GM15510 (cell line): Measurements from ENCODE around the gene ADPRHL1.

Experiments
- POLR2A ChIP-seq: IDR thresholded peaks from 3 replicates; pipeline ENCODE4 v1.6.1; 2011; ENCODE audit warnings: borderline replicate concordance; ENCODE audit not compliant: insufficient read length; ENCODE audit errors: extremely low read depth

The ADPRHL1 gene

DNA sequence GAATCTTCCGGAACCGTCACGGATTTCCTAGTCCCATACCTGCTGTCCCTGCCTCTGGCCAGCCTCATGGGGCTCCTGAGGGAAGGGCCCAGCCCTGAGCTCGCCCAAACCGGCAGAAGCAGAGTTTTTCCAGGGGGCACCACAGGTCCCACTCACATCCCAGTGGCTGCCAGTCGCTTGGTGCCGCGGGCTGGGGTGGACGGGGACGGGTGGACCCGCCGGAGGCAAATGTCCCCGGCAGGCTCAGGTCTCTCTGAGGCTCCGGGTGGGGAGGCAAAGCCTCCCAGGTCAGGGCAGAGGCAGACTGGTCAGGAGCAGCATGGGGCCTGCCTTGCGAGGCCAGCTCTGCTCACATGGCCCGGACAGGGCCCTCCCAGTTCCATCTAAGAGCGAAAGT lies 24.8 kb downstream of the ADPRHL1 start:
- no peak for TF ChIP-seq POLR2A

DNA sequence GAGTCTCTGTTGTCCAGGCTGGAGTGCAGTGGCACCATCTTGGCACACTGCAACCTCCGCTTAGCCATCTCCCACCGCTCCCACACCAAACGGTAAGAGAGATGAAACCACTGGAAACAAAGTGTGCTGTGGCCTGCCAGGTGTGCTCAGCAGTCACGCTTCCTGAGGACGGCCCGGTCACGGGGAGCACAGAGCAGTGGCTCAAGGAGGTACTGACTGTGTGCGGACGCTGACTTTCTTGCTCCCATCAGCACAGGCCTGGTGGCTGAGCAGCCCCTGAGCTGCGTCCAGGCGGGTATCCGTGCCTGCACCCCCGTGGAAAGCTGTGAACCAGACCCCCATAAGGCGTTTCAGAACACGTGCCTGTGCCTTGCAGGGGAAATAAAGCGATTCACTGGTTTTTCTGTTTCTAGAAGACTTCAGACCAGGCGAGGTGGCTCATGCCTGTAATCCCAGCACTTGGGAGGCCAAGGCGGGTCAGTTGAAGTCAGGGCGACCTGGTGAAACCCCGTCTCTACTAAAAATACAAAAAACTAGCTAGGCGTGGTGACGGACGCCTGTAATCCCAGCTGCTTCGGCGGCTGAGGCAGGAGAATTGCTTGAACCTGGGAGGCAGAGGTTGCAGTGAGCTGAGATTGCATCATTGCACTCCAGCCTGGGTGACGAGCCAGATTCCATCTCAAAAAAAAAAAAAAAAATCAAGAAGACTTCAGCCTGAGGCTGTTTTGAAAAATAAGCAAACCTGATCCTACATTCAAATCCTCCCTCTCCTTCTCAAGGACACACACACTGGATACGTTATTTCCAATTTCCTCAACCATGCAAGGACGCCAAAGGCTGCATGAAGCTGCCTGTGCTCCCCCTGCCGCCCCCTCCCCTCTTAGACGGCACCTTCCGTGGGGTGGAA lies 25.5 kb downstream of the ADPRHL1 start:
- no peak for TF ChIP-seq POLR2A

DNA sequence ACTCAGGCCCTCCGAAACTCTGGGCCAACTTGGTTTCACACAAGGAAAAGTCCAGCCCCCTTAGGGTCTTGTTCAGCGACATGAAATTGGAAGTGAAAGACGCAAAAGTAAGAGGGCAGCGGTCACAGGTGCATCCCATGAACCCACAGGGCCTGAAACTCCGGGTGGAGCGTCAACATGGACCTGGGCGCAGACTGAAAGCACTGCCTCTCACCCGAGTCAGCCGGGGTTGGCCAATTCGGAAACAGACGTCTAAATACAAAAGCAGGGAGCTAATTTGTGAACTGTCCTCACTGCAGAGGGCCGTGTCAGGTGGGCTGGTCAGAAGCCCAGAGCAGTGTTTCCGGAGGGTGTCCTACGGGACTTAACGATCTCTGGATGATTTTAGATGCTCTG lies 26.7 kb downstream of the ADPRHL1 start:
- no peak for TF ChIP-seq POLR2A

DNA sequence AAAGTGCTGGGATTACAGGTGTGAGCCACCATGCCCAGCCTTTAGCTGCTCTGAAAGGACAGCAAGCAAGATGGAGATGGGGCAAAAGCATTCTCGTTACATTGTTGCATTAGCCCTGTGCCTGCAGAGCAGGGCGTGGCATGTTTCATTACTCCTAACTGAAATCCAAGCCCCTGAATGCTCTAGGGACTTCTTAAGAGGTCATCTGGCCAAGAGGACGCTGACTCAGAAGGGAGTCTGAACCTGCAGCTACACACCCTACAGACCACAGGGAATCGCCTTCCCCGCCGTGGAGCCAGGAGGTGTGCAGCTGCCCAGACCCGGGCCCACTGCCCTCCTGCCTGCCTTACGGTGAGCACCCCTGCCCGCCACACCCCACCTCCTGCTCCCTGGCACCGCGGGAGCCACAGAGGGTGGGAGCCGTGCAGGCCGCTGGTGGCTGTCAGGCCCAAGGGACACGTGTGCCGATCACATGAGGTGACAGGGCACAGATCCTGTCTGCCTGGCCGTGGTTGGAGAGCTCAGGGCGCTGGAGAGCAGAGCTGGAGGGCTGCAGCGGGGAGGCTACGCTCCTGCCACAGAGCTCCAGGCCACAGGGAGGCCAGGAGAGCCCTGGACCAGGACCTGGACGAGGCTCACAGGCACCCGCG lies 27.2 kb downstream of the ADPRHL1 start:
- TF ChIP-seq POLR2A, result no peak

DNA sequence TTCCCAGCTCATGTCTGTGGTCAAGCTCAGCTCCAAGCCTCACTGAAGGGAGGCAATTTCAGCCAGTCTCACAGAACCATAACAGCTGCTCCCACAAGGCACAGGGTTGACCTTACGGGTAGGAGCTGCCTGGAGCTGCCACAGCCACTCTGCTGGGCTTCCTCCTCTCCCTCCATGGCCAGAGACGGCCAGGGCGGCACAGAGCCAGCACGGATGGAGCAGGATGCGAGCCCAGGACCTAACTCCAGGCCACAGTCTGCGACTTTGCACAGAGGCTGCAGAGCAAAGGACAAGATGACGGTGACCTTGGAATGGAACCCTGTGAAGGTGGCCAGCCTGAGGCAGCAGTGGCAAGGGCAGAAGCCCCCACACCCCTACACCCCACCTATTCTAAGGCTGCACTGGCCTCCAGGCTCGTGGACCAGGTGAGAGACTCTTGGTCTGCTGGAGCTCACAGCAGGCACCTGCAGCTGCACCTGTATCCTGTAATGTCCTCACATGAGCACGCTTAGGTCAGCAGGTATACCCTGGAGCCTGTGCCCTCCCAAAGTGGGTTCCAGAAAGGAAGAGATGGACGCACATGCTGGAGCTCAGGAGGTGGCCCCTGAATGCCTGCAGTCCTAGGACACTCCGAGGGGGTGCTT lies 29.6 kb downstream of the ADPRHL1 start:
- no peak for TF ChIP-seq POLR2A

DNA sequence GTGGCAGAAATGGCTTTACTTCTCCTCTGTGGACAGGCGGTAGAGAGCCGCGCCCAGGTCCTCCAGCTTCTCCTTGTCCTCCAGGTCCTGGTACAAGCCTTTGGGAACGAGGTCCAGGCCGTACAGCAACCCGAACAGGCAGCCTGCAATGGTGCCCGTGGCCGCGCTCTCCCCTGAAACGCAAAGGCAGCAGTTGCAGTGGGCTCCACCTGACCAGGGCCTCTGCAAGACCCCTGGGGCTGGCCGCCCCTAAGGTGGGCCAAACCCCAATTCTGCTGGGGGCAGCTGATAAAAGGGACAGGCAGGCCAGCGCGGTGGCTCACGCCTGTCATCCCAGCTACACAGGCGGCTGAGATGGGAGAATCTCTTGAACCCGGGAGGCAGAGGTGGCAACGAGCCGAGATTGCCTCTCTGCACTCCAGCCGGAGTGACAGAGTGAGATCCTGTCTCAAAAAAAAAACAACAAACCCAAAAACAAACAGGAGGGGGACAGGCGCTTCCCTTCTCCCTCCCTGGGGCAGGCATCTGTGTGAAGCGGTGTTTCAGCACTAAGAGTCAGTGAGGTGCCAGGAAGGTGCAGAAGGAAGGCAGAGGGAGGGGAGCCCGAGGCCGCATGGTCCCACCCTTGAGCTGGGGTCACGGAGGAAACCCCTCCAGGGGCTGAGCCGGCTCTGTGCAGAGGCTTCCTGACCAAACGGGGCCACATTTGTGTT lies 30.3 kb downstream of the ADPRHL1 start:
- TF ChIP-seq POLR2A, result no peak

DNA sequence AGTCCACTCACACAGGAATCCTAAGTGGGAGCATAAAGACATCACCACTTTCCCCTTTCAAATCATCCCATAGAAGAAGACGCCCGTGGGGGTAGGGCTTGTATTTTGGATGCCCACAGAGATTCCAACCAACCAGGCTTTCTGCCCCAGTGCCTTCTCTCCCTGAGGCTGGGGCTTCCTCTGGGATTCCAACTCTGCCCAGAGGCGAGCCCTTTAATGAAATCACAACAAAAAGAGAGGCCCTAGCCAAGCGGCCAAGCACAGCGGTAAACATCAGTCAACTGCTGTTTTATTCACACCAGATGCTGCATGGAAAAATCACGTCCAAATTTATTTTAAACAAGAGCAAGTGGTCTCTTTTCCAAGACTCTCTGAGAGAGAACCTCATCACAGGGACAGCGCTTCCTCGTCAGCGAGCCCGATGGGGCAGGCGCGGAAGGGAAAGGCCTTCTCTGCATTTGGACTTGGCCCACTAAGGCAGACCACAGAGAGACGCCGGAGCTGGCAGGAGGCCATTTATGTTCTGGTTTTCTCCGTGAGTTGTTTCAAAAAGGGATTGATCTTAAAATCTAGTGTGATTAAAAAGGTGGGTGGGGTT lies 31.5 kb downstream of the ADPRHL1 start:
- TF ChIP-seq POLR2A, result no peak

DNA sequence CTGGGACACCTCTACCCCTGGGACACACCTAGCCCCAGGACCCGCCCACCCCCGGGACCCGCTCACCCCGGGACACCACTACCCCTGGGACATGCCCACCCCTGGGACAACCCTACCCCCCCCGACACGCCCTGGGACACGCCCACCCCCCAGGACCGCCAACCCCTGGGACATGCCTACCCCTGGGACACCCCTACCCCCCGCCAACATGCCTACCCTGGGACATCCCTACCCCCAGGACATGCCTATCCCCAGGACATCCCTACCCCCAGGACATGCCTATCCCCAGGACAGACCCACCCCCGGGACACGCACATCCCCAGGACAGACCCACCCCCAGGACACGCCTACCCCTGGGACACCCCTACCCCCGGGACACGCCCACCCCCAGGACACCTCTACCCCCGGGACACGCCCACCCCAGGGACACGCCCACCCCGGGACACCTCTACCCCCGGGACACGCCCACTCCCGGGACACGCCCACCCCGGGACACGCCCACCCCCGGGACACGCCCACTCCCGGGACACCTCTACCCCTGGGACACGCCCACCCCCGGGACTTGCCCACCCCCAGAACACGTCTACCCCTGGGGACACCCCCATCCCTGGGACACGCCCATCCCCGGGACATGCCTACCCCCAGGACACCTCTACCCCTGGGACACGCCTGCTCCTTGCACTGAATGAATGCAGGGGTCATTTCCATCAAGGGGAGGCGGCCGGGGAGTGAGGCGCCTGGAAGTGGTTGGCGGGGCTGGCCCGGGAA lies 32.3 kb downstream of the ADPRHL1 start:
- no peak for TF ChIP-seq POLR2A

DNA sequence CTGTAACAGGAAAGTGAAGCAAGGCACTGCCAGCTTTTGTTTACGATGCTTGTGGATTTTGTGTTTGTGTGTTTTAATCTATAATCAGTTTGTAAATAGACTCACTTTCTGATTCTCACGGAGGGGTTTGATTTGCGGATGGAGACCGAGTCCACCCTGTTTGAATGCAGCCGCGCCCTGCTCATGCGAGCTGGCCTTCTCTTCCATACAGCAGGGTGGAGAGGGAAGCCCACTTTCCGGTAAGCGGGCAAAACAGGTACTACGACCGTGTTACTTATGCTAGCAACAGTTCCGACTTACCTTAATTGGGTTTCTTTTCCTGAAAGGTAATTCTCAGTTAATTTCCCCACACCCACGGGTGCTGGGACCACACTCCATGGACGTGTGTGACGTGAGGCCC lies 33.1 kb downstream of the ADPRHL1 start:
- no peak for TF ChIP-seq POLR2A

DNA sequence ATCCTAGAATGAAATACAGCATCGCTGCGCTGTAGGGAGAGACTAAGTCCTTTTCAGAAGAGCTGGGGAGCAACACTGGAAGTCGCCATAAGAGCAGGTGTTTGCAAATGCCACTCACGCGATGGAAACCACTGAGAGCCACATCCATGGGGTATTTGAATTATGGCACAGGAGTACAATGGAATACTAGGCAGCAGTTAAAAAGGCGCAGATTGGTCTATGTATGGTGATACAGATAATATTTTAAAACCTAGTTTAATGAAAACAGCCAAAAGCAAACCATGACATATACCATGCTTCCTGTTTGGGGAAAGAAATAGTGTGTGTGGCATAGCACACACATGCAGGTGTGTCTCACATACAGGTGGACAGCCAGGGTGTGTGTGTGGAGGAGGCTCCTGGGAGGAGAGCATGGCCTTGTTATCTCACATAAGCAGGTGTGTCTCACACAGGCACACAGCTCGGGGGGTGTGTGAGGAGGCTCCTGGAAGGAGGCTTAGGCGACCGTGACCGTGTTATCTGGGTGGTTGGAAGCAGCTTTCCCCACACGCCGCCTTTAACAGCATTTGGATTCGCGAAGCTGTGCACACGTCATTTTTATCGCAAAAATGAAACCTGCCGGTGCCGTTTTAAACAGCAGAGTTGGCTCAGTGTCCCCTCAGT lies 33.6 kb downstream of the ADPRHL1 start:
- TF ChIP-seq POLR2A, result no peak

DNA sequence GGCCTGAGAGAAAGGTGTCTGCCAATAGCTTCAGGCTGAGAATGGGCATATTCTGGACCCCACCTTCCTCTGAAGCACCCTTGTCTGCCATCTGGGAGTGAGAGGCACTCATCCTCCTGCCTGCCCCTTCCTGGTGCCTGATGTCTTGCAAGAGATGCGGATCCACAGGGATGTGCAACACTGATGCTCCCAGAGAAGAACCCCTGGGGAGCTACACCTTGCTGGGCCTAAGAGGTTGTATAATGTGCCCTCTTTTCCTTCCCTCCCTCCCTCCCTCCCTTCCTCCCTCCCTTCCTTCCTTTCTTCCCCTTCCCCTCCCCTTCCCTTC lies 34.6 kb downstream of the ADPRHL1 start:
- TF ChIP-seq POLR2A, result no peak

DNA sequence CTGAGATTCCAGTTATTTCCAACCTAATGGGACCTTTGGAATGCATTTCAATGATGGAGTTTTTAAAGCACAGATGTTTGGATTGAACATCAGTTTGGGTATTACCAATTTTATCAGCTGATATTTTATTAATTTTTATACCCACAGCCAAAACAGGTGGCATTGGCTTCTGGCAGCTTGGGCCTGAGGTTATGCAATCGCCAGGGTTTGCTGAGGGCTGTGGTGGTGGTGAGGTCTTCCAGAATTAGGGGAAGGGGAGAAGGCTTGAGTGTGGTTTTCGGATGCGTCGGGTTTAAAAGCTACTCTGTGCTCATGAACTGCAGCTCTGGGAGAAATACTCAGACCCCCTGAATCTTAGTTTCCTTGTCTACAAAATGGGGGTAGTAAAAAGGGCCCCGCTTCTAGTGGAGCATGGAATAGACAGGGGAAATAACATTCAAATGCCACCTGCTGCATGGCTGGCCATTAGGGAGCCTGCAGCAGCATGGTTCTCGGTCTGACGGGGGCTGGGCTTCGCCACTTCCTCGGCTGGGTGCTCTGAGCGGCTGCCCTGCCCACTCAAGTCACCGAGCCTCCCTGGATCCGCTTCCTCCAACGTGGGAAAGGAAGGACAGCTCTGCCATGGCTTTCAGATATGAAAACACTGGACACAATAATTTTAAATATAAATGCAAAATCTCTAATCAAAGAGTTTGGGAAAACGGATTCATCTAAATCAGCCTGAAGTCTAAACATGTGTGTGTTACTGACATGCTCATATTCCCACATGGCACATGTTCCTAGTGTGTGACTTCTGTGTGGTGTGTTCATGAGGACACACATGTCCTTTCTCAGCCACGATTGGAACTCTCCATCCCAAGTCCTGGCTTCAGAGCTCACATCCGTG lies 35.2 kb downstream of the ADPRHL1 start:
- no peak for TF ChIP-seq POLR2A
